ENCODE results near the gene TLE4.

TLE4 gene

DNA sequence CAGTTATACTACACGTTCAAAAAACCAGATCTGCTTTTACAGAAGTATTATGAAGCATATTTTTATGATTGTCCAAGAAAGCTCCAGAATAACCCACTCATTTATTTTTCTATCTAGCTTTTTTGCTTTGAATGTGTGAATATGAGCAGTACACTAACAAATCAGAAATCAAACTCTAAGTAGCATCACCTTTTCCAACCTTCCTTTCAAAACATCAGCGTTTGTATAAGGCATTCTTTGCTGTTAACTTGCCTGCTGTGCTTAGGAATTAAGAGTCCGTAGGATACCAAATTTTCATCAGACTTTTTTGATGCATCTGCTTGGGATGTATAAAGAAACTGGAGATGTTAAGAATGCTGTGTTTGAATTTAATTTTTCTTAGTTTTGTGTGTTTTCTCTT, 3.8 kb downstream of the TLE4 start:
- DNase-seq (no peak), ATAC-seq (replicated peaks) (no peak)
- no peaks in the 10 kb centered on the region for H3K9me3 Mint-ChIP-seq
- H3K27ac Mint-ChIP-seq, result no peak overlapping the region
- H3K27me3 Mint-ChIP-seq, result peaks cover 0 to 1% of the 10 kb centered on the region in 2 donors
- peaks cover 25% of the 10 kb centered on the region for H3K36me3 Mint-ChIP-seq (ENCODE audit: insufficient read depth)
- peaks cover 45 to 62% of the 10 kb centered on the region in 2 donors for H3K4me1 Mint-ChIP-seq (ENCODE audit: low read depth in 2 of 2)
- H3K4me3 Mint-ChIP-seq, result peak overlapping the region; percentile 30 to 32

- H3K27ac Mint-ChIP-seq, result peak overlapping the region in 1 of 2 donors; percentile 77
- no peaks in the 10 kb centered on the region for H3K27me3 Mint-ChIP-seq
- peaks cover 62 to 88% of the 10 kb centered on the region in 2 donors for H3K4me1 Mint-ChIP-seq (ENCODE audit: low read depth in 2 of 2)
- DNase-seq, result no peak
- no peak for ATAC-seq (replicated peaks)
- H3K4me3 Mint-ChIP-seq, result no peak overlapping the region
- H3K9me3 Mint-ChIP-seq, result no peaks in the 10 kb centered on the region
- H3K36me3 Mint-ChIP-seq (ENCODE audit: insufficient read depth), result peaks cover 34% of the 10 kb centered on the region
Measured at GRCh38 chr9:79577969-79578723, 6.4 kb downstream of the TLE4 start.

DNA sequence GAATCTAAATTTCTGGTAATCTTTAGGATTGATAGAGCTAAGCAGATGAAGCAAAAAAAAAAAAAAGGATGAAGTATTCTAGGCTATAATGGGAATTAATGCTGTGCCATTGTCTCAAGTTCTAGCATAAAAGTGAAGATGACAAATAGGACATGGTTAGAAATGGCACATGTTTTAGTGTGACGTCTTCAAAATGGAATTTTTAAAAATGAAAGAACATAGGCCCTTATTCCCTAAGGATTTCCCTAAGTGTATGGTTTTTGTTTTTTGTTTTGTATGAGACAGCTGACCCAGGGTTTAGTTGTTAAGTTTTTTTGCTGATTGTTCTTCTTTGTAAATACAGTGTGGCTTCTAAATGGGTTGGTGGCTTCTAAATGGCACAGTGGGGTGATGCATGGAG, 7.1 kb downstream of the TLE4 start:
- DNase-seq (no peak), ATAC-seq (replicated peaks) (no peak)
- peaks cover 34% of the 10 kb centered on the region for H3K36me3 Mint-ChIP-seq (ENCODE audit: insufficient read depth)
- H3K9me3 Mint-ChIP-seq, result no peaks in the 10 kb centered on the region
- no peaks in the 10 kb centered on the region for H3K27me3 Mint-ChIP-seq
- peaks cover 63 to 90% of the 10 kb centered on the region in 2 donors for H3K4me1 Mint-ChIP-seq (ENCODE audit: low read depth in 2 of 2)
- peak overlapping the region; percentile 13 to 47 for H3K27ac Mint-ChIP-seq
- no peak overlapping the region for H3K4me3 Mint-ChIP-seq

DNA sequence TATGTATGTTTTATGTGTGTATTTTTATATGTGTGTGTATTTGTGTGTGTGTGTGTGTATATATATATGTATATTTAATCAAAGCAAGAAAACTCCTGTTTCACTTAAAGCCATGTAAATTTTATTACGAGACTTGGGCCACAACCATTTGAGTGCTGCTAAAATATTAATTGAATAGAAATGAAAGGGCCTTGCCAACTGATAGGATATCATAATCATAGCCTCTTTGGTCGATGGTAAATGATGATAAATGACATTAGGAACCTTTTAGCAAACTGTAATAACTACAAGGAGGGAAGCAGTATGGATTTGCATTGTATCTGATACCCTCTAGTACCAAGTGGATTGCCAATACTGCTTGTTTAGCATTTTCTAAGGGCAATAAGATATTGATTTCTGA, 7.9 kb downstream of the TLE4 start:
- Mint-ChIP-seq H3K27ac (peak overlapping the region in 1 of 2 donors; percentile 13), H3K4me1 (ENCODE audit: low read depth in 2 of 2) (peaks cover 68 to 90% of the 10 kb centered on the region in 2 donors), H3K4me3 (no peak overlapping the region), H3K9me3 (no peaks in the 10 kb centered on the region), H3K36me3 (ENCODE audit: insufficient read depth) (peaks cover 34% of the 10 kb centered on the region), H3K27me3 (no peaks in the 10 kb centered on the region)
- ATAC-seq (replicated peaks) (no peak), DNase-seq (no peak)

DNA sequence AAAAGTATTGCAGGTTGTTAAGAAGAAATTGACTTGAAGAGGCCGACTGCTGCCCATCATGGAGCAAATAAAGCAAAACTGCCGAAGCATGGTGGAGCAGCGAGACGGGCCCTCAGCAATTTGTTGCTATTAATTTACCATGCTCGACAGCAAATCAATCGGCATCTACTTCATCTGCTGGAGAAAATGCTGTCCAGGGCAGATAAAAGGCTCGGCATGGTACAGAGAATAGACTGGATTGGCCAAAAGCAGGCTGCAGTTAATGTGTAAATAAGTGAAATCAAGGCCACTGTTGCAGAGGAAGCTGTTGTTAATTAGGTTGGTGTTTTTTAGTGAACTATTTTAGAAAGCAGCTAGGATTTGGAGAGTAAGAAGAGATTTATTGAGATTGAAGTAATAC, 8.3 kb downstream of the TLE4 start:
- peaks cover 67 to 90% of the 10 kb centered on the region in 2 donors for H3K4me1 Mint-ChIP-seq (ENCODE audit: low read depth in 2 of 2)
- no peak overlapping the region for H3K4me3 Mint-ChIP-seq
- peak overlapping the region in 1 of 2 donors; percentile 13 for H3K27ac Mint-ChIP-seq
- H3K27me3 Mint-ChIP-seq, result no peaks in the 10 kb centered on the region
- ATAC-seq (replicated peaks) (no peak), DNase-seq (no peak)
- no peaks in the 10 kb centered on the region for H3K9me3 Mint-ChIP-seq
- peaks cover 34% of the 10 kb centered on the region for H3K36me3 Mint-ChIP-seq (ENCODE audit: insufficient read depth)

- no peaks in the 10 kb centered on the region for H3K27me3 Mint-ChIP-seq
- peak overlapping the region; percentile 2 to 79 for H3K27ac Mint-ChIP-seq
- ATAC-seq (replicated peaks) (no peak), DNase-seq (no peak)
- H3K4me3 Mint-ChIP-seq, result peak overlapping the region; percentile 32 to 63
- H3K4me1 Mint-ChIP-seq (ENCODE audit: low read depth in 2 of 2), result peaks cover 60 to 83% of the 10 kb centered on the region in 2 donors
- H3K36me3 Mint-ChIP-seq (ENCODE audit: insufficient read depth), result peaks cover 28% of the 10 kb centered on the region
- no peaks in the 10 kb centered on the region for H3K9me3 Mint-ChIP-seq
Measured at GRCh38 chr9:79581388-79581787, 9.6 kb downstream of the TLE4 start.

DNA sequence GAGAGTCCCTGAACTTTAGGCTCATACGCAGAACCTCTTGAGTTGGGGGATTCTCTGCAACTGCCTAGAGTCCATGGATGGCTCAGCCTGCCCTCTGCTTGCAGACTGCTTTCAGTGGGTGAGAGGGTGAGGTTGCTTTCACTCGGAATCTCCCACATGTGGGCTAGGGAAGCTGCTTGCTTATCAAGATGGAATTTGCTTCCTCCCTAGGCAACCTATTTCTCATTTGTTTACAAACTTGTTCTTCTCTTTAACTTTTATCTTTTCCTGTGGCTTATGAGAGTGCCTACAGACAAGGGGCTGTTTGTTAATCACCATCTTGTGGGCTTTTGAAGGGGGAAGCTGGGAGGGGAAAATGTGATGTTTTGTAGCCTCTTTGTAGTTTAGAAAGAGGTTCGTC, 10.0 kb downstream of the TLE4 start:
- peaks cover 56 to 79% of the 10 kb centered on the region in 2 donors for H3K4me1 Mint-ChIP-seq (ENCODE audit: low read depth in 2 of 2)
- no peaks in the 10 kb centered on the region for H3K9me3 Mint-ChIP-seq
- DNase-seq (peak in 1 of 3 experiments; percentile 9), ATAC-seq (replicated peaks) (peak; percentile 67)
- H3K36me3 Mint-ChIP-seq (ENCODE audit: insufficient read depth), result peaks cover 28% of the 10 kb centered on the region
- H3K27ac Mint-ChIP-seq, result peak overlapping the region; percentile 2 to 79
- peak overlapping the region; percentile 32 to 63 for H3K4me3 Mint-ChIP-seq
- no peaks in the 10 kb centered on the region for H3K27me3 Mint-ChIP-seq

DNA sequence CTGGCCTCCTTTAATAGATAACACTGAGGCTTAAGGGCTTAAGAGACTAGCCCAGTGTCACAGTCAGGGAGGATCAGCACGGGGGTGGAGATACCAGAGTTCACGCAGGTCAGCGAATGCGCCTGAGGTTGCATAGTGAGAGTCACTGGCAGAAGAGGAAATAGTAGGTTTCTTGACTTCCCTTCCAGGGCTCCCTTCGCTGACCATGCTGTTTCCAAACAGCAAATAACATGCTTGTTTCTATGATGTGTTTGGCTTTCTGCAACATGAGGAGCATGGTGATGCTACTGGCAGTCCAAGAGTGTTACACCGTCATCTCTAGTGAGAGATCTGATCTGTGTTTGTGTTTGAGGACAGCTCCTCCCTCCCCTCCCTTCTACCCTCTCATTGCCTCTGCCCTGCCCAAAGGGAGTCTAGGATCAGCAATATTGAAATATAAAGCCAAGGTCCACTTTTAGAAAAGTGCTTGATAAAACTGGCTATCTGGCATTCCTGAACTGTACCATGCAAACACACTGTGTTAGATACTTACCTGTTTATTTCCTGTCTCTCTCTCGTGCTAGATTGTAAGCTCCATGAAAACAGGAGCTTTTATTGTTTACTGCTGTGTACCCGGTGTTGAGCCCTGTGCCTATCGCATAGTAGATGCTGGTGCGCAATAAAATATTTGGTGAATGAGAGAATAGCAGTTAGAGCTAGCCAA, 12.3 kb downstream of the TLE4 start:
- Mint-ChIP-seq H3K36me3 (ENCODE audit: insufficient read depth) (peaks cover 18% of the 10 kb centered on the region), H3K27me3 (no peaks in the 10 kb centered on the region), H3K4me1 (ENCODE audit: low read depth in 2 of 2) (peaks cover 54 to 70% of the 10 kb centered on the region in 2 donors), H3K4me3 (peak overlapping the region; percentile 52 to 57), H3K27ac (peak overlapping the region in 1 of 2 donors; percentile 42), H3K9me3 (no peaks in the 10 kb centered on the region)
- DNase-seq (peak in 1 of 3 experiments; percentile 23), ATAC-seq (replicated peaks) (peak; percentile 64)

DNA sequence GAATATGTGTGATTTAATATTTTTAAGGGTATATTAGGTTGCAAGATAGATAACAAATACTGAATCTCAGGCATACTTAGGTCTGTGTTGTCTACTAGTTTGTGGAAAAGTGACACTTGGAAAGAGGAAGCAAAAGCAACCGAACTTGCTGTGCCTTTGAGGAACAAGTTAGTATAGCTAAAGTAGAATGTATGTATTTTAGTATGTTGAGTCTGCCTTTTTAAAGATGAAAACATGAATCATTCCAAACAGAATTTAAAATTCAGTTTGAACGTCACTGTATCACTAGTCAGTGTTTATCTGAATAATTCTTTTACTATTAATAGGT, 12.9 kb downstream of the TLE4 start:
- Mint-ChIP-seq H3K4me3 (peak overlapping the region; percentile 52 to 57), H3K27me3 (no peaks in the 10 kb centered on the region), H3K36me3 (ENCODE audit: insufficient read depth) (peaks cover 16% of the 10 kb centered on the region), H3K9me3 (no peaks in the 10 kb centered on the region), H3K27ac (peak overlapping the region in 1 of 2 donors; percentile 42), H3K4me1 (ENCODE audit: low read depth in 2 of 2) (peaks cover 52 to 71% of the 10 kb centered on the region in 2 donors)
- ATAC-seq (replicated peaks) (no peak), DNase-seq (no peak)

- no peaks in the 10 kb centered on the region for H3K9me3 Mint-ChIP-seq
- H3K4me3 Mint-ChIP-seq, result no peak overlapping the region
- no peak overlapping the region for H3K27ac Mint-ChIP-seq
- peaks cover 4% of the 10 kb centered on the region for H3K36me3 Mint-ChIP-seq (ENCODE audit: insufficient read depth)
- DNase-seq, result no peak
- no peaks in the 10 kb centered on the region for H3K27me3 Mint-ChIP-seq
- no peak for ATAC-seq (replicated peaks)
- peaks cover 51 to 65% of the 10 kb centered on the region in 2 donors for H3K4me1 Mint-ChIP-seq (ENCODE audit: low read depth in 2 of 2)
Measured at GRCh38 chr9:79588488-79589223, 16.9 kb downstream of the TLE4 start.

DNA sequence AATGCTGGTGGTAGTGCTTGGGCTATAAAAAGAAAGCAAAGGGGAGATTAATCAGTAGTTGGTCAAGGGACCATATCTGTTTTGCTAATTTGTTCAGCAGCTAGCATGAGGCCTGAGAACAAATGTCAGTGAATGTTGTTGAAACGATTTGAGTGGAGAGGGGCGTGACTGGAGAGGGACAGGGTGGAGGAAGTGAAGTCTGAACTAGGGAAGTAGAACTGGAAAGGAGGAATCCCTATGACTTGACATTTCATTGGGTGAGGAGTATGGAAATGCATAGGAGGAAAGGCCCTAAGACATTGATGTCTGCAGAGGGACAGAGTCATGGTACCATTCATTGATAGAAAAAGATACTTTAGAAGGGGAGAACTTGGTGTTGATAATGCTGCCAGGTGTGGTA, 19.7 kb downstream of the TLE4 start:
- DNase-seq (no peak), ATAC-seq (replicated peaks) (no peak)
- Mint-ChIP-seq H3K27me3 (no peaks in the 10 kb centered on the region), H3K27ac (peak overlapping the region in 1 of 2 donors; percentile 1), H3K36me3 (ENCODE audit: insufficient read depth) (peaks cover 8% of the 10 kb centered on the region), H3K4me3 (no peak overlapping the region), H3K9me3 (no peaks in the 10 kb centered on the region), H3K4me1 (ENCODE audit: low read depth in 2 of 2) (peaks cover 47 to 66% of the 10 kb centered on the region in 2 donors)

- peak; percentile 91 for ATAC-seq (replicated peaks)
- peaks cover 49 to 69% of the 10 kb centered on the region in 2 donors for H3K4me1 Mint-ChIP-seq (ENCODE audit: low read depth in 2 of 2)
- peak overlapping the region in 1 of 2 donors; percentile 29 for H3K27ac Mint-ChIP-seq
- no peak for DNase-seq
- no peaks in the 10 kb centered on the region for H3K9me3 Mint-ChIP-seq
- H3K4me3 Mint-ChIP-seq, result peak overlapping the region; percentile 34 to 36
- no peaks in the 10 kb centered on the region for H3K27me3 Mint-ChIP-seq
- peaks cover 8% of the 10 kb centered on the region for H3K36me3 Mint-ChIP-seq (ENCODE audit: insufficient read depth)
Measured at GRCh38 chr9:79592726-79593493, 21.1 kb downstream of the TLE4 start.
